DND-41 (cell line): ENCODE measurements around the gene NAV1.

Experiments used
- EZH2 ChIP-seq: IDR thresholded peaks from 3 replicates; pipeline ENCODE4 v1.6.1; 2012; ENCODE audit warnings: borderline replicate concordance, low read depth, mild to moderate bottlenecking, moderate library complexity, low read length, inconsistent platforms; ENCODE audit not compliant: severe bottlenecking
- TF ChIP-seq, protein P1 (sequence below): IDR thresholded peaks from 2 replicates; pipeline ENCODE4 v1.5.1; 2012; ENCODE audit warnings: borderline replicate concordance, low read length, moderate library complexity, mild to moderate bottlenecking; ENCODE audit not compliant: poor library complexity, severe bottlenecking; ENCODE audit errors: extremely low read depth

DNA sequence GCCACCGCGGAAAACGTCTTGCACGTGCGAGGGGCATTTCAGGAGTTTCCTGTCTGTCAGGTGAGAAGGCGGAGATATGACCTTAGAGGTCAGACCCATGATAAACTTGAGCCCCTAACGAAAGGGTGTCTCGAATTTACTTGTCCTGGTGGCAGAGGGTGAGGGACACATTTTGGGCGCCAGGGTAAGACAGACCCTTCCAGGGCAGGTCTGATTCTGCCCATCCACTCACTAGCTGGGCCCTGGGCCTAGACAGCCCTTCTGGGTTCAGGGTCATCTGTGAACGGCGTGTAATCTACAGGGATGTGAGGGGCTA lies 31.6 kb upstream of the NAV1 start:
- TF ChIP-seq, protein P1, sequence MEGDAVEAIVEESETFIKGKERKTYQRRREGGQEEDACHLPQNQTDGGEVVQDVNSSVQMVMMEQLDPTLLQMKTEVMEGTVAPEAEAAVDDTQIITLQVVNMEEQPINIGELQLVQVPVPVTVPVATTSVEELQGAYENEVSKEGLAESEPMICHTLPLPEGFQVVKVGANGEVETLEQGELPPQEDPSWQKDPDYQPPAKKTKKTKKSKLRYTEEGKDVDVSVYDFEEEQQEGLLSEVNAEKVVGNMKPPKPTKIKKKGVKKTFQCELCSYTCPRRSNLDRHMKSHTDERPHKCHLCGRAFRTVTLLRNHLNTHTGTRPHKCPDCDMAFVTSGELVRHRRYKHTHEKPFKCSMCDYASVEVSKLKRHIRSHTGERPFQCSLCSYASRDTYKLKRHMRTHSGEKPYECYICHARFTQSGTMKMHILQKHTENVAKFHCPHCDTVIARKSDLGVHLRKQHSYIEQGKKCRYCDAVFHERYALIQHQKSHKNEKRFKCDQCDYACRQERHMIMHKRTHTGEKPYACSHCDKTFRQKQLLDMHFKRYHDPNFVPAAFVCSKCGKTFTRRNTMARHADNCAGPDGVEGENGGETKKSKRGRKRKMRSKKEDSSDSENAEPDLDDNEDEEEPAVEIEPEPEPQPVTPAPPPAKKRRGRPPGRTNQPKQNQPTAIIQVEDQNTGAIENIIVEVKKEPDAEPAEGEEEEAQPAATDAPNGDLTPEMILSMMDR, result no peak
- no peak for TF ChIP-seq EZH2
